ENCODE data around the gene IPO11. TPM values are rescaled to one million over a fixed set of nuclear protein-coding genes. Genes with fewer than 3 reads are reported as not detected.

IPO11 gene
- total and polyA plus RNA-seq, 2 of the 4 experiments (the other 2 are of a cell fraction) = 12.6 to 40.0 TPM

DNA sequence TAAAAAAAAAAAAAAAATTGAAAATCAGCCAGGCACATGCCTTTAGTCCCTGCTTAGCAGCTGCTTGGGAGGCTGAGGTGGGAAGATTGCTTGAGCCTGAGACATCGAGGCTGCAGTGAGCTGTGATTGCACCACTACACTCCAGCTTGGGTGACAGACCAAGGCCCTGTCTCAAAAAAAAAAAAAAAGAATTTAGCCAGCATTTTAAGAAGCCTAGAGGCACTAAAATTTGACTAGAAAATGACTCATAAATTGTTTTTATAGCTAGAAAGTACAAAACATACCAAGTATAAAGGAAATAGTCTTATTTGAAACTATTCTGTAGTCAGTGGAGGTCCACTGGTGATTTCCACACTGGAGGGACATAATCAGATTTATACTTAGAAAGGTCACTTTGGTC is 183.5 kb downstream of the IPO11 start:
- Histone ChIP-seq H3K56ac (ENCODE audit: extremely low read depth, insufficient read depth, low read length) (no peak overlapping the region), H3K79me1 (ENCODE audit: low read depth in 1 of 2, low read length in 2 of 2) (no peaks in the 10 kb centered on the region), H3K27me3 (ENCODE audit: control insufficient read depth, insufficient read depth, low read length) (no peaks in the 10 kb centered on the region), H2AK9ac (replicated peaks; ENCODE audit: low read depth, low read length, poor library complexity) (no peak overlapping the region), H3K4me3 (ENCODE audit: insufficient read depth, low read depth, low read length) (no peak overlapping the region), H2BK15ac (ENCODE audit: low read depth, low read length) (no peak overlapping the region), H3K9me1 (ENCODE audit: insufficient read depth, low read length) (no peaks in the 10 kb centered on the region; the same call in 1 of the 2 replicates), H3K4ac (ENCODE audit: low read depth, low read length) (no peak overlapping the region), H3K4me2 (ENCODE audit: low read depth, low read length) (no peak overlapping the region), H2BK20ac (ENCODE audit: low read depth, low read length) (no peak overlapping the region), H4K8ac (ENCODE audit: low read depth in 2 of 2, low read length in 2 of 2) (no peak overlapping the region), H4K5ac (ENCODE audit: low read depth, low read length) (no peak overlapping the region), H2BK5ac (ENCODE audit: low read depth, low read length, poor library complexity, severe bottlenecking) (no peak overlapping the region), H3K36me3 (ENCODE audit: control insufficient read depth, insufficient read depth, low read length) (no peaks in the 10 kb centered on the region), H3K14ac (replicated peaks; ENCODE audit: low read depth, low read length) (no peak overlapping the region), H3K4me1 (ENCODE audit: control insufficient read depth, insufficient read depth, low read length) (peaks cover 2% of the 10 kb centered on the region; the same call in 1 of the 2 replicates), H3K18ac (ENCODE audit: low read depth, low read length) (no peak overlapping the region), H3K9me3 (ENCODE audit: control insufficient read depth, insufficient read depth, low read length) (no peaks in the 10 kb centered on the region), H3K9ac (ENCODE audit: low read depth, low read length) (no peak overlapping the region), H2AK5ac (ENCODE audit: low read depth, low read length) (no peak overlapping the region), H4K91ac (ENCODE audit: insufficient read depth, low read depth, low read length) (no peak overlapping the region), H3K23ac (ENCODE audit: low read depth, low read length) (no peak overlapping the region), H2AFZ (replicated peaks; ENCODE audit: low read length, poor library complexity) (no peak overlapping the region), H3K27ac (ENCODE audit: insufficient read depth, low read length) (no peak overlapping the region), H4K20me1 (ENCODE audit: insufficient read depth, low read length) (no peaks in the 10 kb centered on the region), H2BK120ac (ENCODE audit: low read depth, low read length) (no peak overlapping the region)
- peak; percentile 16 for DNase-seq
- CTCF ChIA-PET = interaction anchor here (0.6 to 1.9 kb wide), 3 partner anchors 11 to 136 kb away, joined by 3 to 4 read pairs (median 3); no protein-coding TSS in a partner anchor
- intact Hi-C loops (cut with micrococcal nuclease) (no loop called here), dilution Hi-C loops (cut with HindIII; ENCODE audit: low sequenced_read_pairs, unreplicated experiment) (no loop called here), in situ Hi-C loops (cut with MboI; ENCODE audit: low sequenced_read_pairs) (no loop called here)
- no TSS peak for BruUV-seq (replicated peaks)
- POLR2A ChIA-PET (ENCODE audit: unreplicated experiment) = no interaction called here
- TF ChIP-seq RAD21 (IDR thresholded peaks at IDR 0.05; ENCODE audit: low read length) = no peak
- TF ChIP-seq CEBPB (IDR thresholded peaks at IDR 0.05; ENCODE audit: low read depth, low read length) = peak; percentile 21; the same call in 1 of the 2 replicates
- no peak for TF ChIP-seq MAZ (IDR thresholded peaks at IDR 0.05; ENCODE audit: borderline replicate concordance, low read depth, low read length)
- no CpG with 5 or more reads among the region's 1 CpG for WGBS, 2 experiments (ENCODE audit: extremely low coverage in 2 of 2, insufficient read length in 1 of 2)
- ATAC-seq (ENCODE audit: low read depth) = peak; percentile 28; the same call in 1 of the 2 replicates

Measured in IMR-90 (cell line).